HG02678 (cell line): ENCODE data around the gene SRP68.

Source experiments
- ATAC-seq: cut with Tn5 transposase; IDR thresholded peaks from one replicate; pipeline ENCODE4 v1.9.1; 2021; ENCODE audit warnings: mild to moderate bottlenecking, moderate library complexity; ENCODE audit not compliant: unreplicated experiment

The SRP68 gene

GRCh38 chr17:76072148-76072858, at the start of gene SRP68:
Gene SRP68, minus strand, starts transcription at chr17:76072517. Its CDS starts 26 bp downstream, at chr17:76072491.
- peak; percentile 96 for ATAC-seq

GRCh38 chr17:76121932-76122430, 49.7 kb upstream of the SRP68 start:
- no peak for ATAC-seq

- no peak for ATAC-seq
These were observed 48.3 kb upstream of the SRP68 start for GRCh38 chr17:76120658-76121008.

- ATAC-seq: no peak
These were observed 47.4 kb upstream of the SRP68 start for GRCh38 chr17:76119409-76120371.

- no peak for ATAC-seq
These were observed 42.9 kb upstream of the SRP68 start for GRCh38 chr17:76115138-76115754.

- no peak for ATAC-seq
These were observed 39.6 kb upstream of the SRP68 start for GRCh38 chr17:76111956-76112355.

GRCh38 chr17:76107509-76107908, 35.2 kb upstream of the SRP68 start:
- ATAC-seq: no peak

- no peak for ATAC-seq
These were observed 34.4 kb upstream of the SRP68 start for GRCh38 chr17:76106703-76107102.

GRCh38 chr17:76104896-76105231, 32.5 kb upstream of the SRP68 start:
- ATAC-seq: no peak

- ATAC-seq: no peak
These were observed 32.0 kb upstream of the SRP68 start for GRCh38 chr17:76104140-76104895.

GRCh38 chr17:76103274-76104139, 31.2 kb upstream of the SRP68 start, which contains the start of gene EXOC7:
Gene EXOC7, minus strand, starts transcription at chr17:76103787. Its CDS starts 95 bp downstream, at chr17:76103692.
- peak; percentile 91 for ATAC-seq

- ATAC-seq: no peak
These were observed 30.6 kb upstream of the SRP68 start for GRCh38 chr17:76102944-76103273.

GRCh38 chr17:76097716-76098295, 25.5 kb upstream of the SRP68 start:
- no peak for ATAC-seq

- no peak for ATAC-seq
These were observed 23.6 kb upstream of the SRP68 start for GRCh38 chr17:76095943-76096342.

GRCh38 chr17:76094046-76094445, 21.7 kb upstream of the SRP68 start:
- ATAC-seq: no peak

- ATAC-seq: no peak
These were observed 20.5 kb upstream of the SRP68 start for GRCh38 chr17:76092526-76093413.

- ATAC-seq: no peak
These were observed 19.4 kb upstream of the SRP68 start for GRCh38 chr17:76091526-76092286.
